ENCODE measurements around the gene NFATC4.

NFATC4 gene

DNA sequence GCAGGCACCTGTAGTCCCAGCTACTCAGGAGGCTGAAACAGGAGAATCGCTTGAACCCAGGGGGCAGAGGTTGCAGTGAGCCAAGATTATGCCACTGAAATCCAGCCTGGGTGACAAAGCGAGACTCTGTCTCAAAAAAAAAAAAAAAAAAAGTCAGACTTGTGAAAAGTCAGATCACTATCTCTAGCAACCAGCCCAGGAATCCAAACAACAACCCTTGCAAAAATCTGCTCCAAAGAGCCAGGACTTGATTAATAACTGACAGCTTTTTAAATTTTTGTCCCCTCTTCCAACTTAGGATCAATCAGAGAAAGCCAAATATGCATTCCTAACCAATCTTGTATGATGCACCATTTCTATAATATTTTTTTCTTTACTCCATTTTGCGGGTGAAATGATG is 7.7 kb upstream of the NFATC4 start:
- Histone ChIP-seq H3K27me3 (ENCODE audit: low read depth, low read length) (no peaks in the 10 kb centered on the region), H3K4me1 (ENCODE audit: control insufficient read depth in 1 of 2, insufficient read depth in 2 of 2, low read length in 2 of 2) (peaks cover 3 to 5% of the 10 kb centered on the region in 2 donors), H3K4me3 (ENCODE audit: low read depth in 1 of 2, low read length in 2 of 2) (no peak overlapping the region), H3K36me3 (ENCODE audit: control insufficient read depth in 1 of 2, insufficient read depth in 2 of 2, low read length in 2 of 2) (no peaks in the 10 kb centered on the region), H3K9me3 (ENCODE audit: control insufficient read depth in 1 of 2, low read length in 2 of 2) (no peaks in the 10 kb centered on the region), H3K27ac (ENCODE audit: low read length) (no peak overlapping the region)

DNA sequence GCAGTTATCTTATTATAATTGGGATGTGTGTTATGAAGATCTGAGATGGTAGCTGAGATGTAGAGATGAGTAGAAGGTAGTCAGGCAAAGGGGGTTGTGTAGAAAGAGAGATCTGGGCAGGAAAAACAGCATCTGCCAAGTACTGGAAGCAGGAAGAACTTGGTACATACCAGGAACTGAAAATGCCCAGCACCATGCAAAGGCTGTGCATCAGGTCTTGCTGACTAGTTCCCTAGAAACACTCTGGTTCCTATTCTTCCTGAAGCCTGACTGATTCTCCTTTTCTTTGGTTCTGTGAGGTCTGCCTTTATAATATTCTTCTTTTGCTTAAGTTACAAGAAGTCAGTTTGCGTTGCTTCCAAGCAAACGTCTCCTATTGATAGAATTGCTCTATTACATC is 6.7 kb upstream of the NFATC4 start:
- Histone ChIP-seq H3K4me1 (ENCODE audit: control insufficient read depth in 1 of 2, insufficient read depth in 2 of 2, low read length in 2 of 2) (peaks cover 7 to 8% of the 10 kb centered on the region in 2 donors), H3K27me3 (ENCODE audit: low read depth, low read length) (no peaks in the 10 kb centered on the region), H3K4me3 (ENCODE audit: low read depth in 1 of 2, low read length in 2 of 2) (no peak overlapping the region), H3K36me3 (ENCODE audit: control insufficient read depth in 1 of 2, insufficient read depth in 2 of 2, low read length in 2 of 2) (no peaks in the 10 kb centered on the region), H3K27ac (ENCODE audit: low read length) (no peak overlapping the region), H3K9me3 (ENCODE audit: control insufficient read depth in 1 of 2, low read length in 2 of 2) (no peaks in the 10 kb centered on the region)

DNA sequence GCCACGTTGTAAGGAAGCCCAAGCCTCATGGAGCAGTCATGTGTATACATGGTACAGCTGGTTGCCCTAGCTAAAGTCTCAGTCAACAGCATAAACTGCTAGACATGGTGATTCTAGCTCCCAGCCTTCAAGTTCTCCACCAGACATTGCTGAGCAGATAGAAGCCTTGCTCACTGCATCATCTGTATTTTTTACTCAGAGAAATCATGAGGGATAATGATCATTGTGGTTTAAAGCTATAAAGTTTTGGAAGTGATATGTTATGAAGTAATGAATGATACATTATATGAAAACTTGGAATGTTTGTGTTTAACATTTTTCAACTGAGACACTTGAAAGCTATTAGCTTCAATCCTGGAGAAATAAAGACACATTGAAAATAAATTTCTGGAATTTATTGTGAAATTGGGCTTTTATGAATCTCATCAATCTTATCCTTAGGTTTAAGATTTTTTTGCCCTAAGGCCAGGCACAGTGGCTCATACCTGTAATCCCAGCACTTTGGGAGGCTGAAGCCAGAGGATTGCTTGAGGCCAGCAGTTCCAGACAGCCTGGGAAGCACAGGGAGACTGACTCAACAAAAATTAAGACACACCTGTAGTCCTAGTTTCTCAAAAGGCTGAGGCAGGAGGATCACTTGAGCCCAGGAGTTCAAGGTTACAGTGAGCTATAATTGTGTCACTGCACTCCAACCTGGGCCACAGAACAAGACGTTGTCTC is 5.6 kb upstream of the NFATC4 start:
- H3K27me3 ChIP-seq (ENCODE audit: low read depth, low read length) = no peaks in the 10 kb centered on the region
- H3K4me1 ChIP-seq (ENCODE audit: control insufficient read depth in 1 of 2, insufficient read depth in 2 of 2, low read length in 2 of 2) = peaks cover 7 to 8% of the 10 kb centered on the region in 2 donors
- no peaks in the 10 kb centered on the region for H3K9me3 ChIP-seq (ENCODE audit: control insufficient read depth in 1 of 2, low read length in 2 of 2)

DNA sequence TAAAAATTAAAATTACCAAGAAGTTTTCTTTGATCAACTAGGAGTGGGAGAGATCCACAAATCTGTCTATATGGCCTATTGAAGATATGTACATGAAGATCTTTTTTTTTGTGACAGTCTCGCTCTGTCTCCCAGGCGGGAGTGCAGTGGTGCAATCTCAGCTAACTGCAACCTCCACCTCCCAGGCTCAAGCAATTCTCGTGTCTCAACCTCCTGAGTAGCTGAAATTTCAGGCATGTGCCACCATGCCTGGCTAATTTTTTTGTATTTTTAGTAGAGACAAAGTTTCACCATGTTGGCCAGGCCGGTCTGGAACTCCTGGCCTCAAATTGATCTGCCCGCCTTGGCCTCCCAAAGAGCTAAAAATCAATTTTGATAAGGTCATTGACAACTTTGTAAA is 4.6 kb upstream of the NFATC4 start:
- Histone ChIP-seq H3K9me3 (ENCODE audit: control insufficient read depth in 1 of 2, low read length in 2 of 2) (no peaks in the 10 kb centered on the region), H3K27me3 (ENCODE audit: low read depth, low read length) (no peaks in the 10 kb centered on the region), H3K36me3 (ENCODE audit: control insufficient read depth in 1 of 2, insufficient read depth in 2 of 2, low read length in 2 of 2) (no peaks in the 10 kb centered on the region), H3K4me3 (ENCODE audit: low read depth in 1 of 2, low read length in 2 of 2) (no peak overlapping the region), H3K27ac (ENCODE audit: low read length) (no peak overlapping the region), H3K4me1 (ENCODE audit: control insufficient read depth in 1 of 2, insufficient read depth in 2 of 2, low read length in 2 of 2) (peaks cover 7 to 8% of the 10 kb centered on the region in 2 donors)

More for the DNA sequence above, 5.6 kb upstream of the NFATC4 start:
- Histone ChIP-seq H3K36me3 (ENCODE audit: control insufficient read depth in 1 of 2, insufficient read depth in 2 of 2, low read length in 2 of 2) (no peaks in the 10 kb centered on the region), H3K4me3 (ENCODE audit: low read depth in 1 of 2, low read length in 2 of 2) (no peak overlapping the region), H3K27ac (ENCODE audit: low read length) (no peak overlapping the region)

DNA sequence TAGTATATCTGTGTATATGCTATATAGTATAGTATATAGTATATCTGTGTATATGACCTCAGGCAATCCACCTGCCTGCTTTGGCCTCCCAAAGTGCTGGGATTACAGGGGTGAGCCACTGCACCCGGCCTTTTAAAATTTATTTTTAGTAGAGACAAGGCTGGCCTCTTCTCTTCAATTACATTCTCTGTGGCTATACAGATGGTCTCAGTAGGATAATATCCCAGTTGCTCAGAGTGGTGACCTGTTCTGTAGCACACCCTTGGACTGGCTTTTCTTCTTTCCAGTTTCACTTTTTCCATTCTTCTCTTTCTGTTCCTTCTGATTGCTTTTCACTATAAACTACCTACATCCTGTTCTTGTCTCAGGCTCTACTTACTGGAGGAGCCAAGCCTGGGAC is 3.1 kb upstream of the NFATC4 start:
- Histone ChIP-seq H3K27me3 (ENCODE audit: low read depth, low read length) (no peaks in the 10 kb centered on the region), H3K4me3 (ENCODE audit: low read depth in 1 of 2, low read length in 2 of 2) (no peak overlapping the region), H3K4me1 (ENCODE audit: control insufficient read depth in 1 of 2, insufficient read depth in 2 of 2, low read length in 2 of 2) (peaks cover 7 to 8% of the 10 kb centered on the region in 2 donors), H3K36me3 (ENCODE audit: control insufficient read depth in 1 of 2, insufficient read depth in 2 of 2, low read length in 2 of 2) (no peaks in the 10 kb centered on the region), H3K27ac (ENCODE audit: low read length) (peak overlapping the region; percentile 95), H3K9me3 (ENCODE audit: control insufficient read depth in 1 of 2, low read length in 2 of 2) (no peaks in the 10 kb centered on the region)

DNA sequence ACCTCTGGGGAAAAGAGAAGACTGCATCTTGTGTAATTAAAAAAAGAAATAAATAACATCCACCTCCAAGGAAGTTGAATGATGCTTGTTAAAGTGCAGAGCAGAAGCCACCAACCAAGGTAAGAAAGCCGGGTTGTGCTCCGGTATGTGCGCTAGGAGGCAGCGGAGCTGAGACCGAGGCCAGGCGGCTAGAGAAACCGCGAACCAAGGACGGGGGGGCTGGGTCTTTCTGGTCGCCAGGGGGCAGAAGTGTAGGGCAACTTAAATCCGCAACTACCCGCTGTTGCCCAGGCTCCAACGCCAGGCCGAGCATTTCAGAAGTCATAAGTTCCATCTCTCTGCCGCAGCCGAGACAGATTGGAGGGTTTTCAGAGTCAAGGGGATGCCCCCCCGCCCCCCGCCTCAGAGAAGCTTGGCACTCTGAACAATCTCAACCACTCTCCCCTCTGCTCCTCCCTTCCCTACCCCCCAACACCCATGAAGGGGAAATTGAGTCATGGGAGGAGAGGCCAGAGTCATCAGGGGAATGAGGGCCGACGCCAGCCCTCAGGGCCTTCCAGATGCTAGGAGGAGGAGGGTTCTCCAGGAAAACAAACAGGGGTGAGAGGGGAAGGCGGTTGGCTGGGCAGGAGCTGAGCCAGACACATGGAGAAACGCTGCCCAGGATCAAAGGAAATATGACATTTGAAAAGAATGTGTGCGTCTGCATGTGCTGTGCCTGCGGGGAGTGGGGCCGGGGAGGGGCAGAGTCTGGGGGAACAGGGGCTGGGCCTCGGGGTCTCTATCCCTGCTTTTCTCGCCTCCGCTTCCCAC is 2.2 kb upstream of the NFATC4 start:
- no peaks in the 10 kb centered on the region for H3K9me3 ChIP-seq (ENCODE audit: control insufficient read depth in 1 of 2, low read length in 2 of 2)
- peak overlapping the region; percentile 71 to 79 for H3K4me3 ChIP-seq (ENCODE audit: low read depth in 1 of 2, low read length in 2 of 2)
- H3K27me3 ChIP-seq (ENCODE audit: low read depth, low read length) = no peaks in the 10 kb centered on the region
- H3K4me1 ChIP-seq (ENCODE audit: control insufficient read depth in 1 of 2, insufficient read depth in 2 of 2, low read length in 2 of 2) = peaks cover 7 to 14% of the 10 kb centered on the region in 2 donors
- H3K27ac ChIP-seq (ENCODE audit: low read length) = peak overlapping the region; percentile 95
- H3K36me3 ChIP-seq (ENCODE audit: control insufficient read depth in 1 of 2, insufficient read depth in 2 of 2, low read length in 2 of 2) = no peaks in the 10 kb centered on the region

DNA sequence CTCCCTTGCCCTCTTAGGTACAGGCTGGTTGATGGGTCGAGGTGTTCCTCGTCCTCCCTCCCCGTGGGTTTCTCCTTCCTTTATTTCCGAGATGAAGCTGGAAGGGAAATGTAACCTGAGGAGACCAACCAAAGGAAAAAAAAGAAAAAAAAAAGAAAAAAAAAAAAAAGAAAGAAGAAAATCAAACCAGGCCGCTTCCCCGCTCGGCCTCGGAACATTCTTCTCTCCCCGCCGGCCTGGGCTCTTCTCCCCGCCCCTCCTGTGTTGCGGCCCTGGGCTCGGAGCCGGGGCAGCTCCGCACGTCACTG is 1.6 kb upstream of the NFATC4 start:
- Histone ChIP-seq H3K27me3 (ENCODE audit: low read depth, low read length) (no peaks in the 10 kb centered on the region), H3K36me3 (ENCODE audit: control insufficient read depth in 1 of 2, insufficient read depth in 2 of 2, low read length in 2 of 2) (peaks cover 0 to 4% of the 10 kb centered on the region in 2 donors), H3K9me3 (ENCODE audit: control insufficient read depth in 1 of 2, low read length in 2 of 2) (no peaks in the 10 kb centered on the region), H3K4me3 (ENCODE audit: low read depth in 1 of 2, low read length in 2 of 2) (peak overlapping the region; percentile 71 to 79), H3K27ac (ENCODE audit: low read length) (peak overlapping the region; percentile 95), H3K4me1 (ENCODE audit: control insufficient read depth in 1 of 2, insufficient read depth in 2 of 2, low read length in 2 of 2) (peaks cover 7 to 16% of the 10 kb centered on the region in 2 donors)

DNA sequence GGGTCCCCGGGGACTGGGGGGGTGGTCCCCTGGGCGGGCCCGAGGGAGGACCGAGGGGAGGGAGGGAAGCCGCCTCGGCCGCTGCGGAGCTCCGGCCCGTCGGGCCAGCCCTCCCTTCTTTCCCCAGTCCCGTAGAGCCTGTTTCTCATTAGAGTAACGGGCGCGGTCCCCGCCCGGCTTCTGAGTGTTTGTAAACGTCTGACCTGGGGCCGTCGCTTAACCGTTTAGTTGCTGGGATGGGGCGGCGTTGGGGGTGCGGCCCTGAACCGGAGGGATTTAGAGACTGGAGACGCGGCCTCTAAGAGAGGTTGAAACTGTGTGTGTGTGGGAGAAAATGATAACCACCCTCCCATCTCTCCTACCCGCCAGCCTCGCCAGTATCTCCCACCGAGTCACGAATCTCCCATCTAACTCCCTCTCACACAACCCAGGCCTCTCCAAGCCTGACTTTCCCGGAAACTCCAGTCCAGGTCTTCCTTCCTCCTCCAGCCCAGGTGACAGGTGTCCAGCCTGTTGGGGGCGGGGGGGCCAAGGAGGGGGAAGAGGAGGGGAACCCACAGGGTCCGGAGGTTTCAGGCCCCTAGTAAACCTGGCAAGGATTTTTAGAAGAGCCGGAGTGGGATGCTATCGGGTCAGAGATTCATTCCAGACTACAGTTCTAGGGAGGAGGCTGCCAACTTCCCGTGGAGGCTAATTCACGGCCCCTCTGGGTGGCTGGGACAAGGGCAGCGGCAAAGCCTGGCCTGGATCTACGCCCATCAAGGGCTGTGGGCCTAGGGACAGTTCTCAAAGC is 1.1 kb upstream of the NFATC4 start:
- Histone ChIP-seq H3K27ac (ENCODE audit: low read length) (peak overlapping the region; percentile 95), H3K4me3 (ENCODE audit: low read depth in 1 of 2, low read length in 2 of 2) (peak overlapping the region; percentile 71 to 79), H3K36me3 (ENCODE audit: control insufficient read depth in 1 of 2, insufficient read depth in 2 of 2, low read length in 2 of 2) (peaks cover 0 to 7% of the 10 kb centered on the region in 2 donors), H3K9me3 (ENCODE audit: control insufficient read depth in 1 of 2, low read length in 2 of 2) (no peaks in the 10 kb centered on the region), H3K4me1 (ENCODE audit: control insufficient read depth in 1 of 2, insufficient read depth in 2 of 2, low read length in 2 of 2) (peaks cover 7 to 18% of the 10 kb centered on the region in 2 donors), H3K27me3 (ENCODE audit: low read depth, low read length) (no peaks in the 10 kb centered on the region)

DNA sequence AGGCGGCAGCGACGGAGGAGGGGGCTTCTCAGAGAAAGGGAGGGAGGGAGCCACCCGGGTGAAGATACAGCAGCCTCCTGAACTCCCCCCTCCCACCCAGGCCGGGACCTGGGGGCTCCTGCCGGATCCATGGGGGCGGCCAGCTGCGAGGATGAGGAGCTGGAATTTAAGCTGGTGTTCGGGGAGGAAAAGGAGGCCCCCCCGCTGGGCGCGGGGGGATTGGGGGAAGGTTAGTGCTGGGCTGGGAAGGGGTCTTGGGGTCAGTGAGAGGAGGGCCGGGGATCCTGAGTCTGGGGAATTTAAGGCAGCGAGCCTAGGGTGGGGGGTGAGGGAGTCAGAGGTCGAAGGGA is 203 bp downstream of the NFATC4 start:
- Histone ChIP-seq H3K4me1 (ENCODE audit: control insufficient read depth in 1 of 2, insufficient read depth in 2 of 2, low read length in 2 of 2) (peaks cover 7 to 25% of the 10 kb centered on the region in 2 donors), H3K36me3 (ENCODE audit: control insufficient read depth in 1 of 2, insufficient read depth in 2 of 2, low read length in 2 of 2) (peaks cover 0 to 19% of the 10 kb centered on the region in 2 donors), H3K27me3 (ENCODE audit: low read depth, low read length) (no peaks in the 10 kb centered on the region), H3K4me3 (ENCODE audit: low read depth in 1 of 2, low read length in 2 of 2) (peak overlapping the region; percentile 64 to 79), H3K27ac (ENCODE audit: low read length) (peak overlapping the region; percentile 82), H3K9me3 (ENCODE audit: control insufficient read depth in 1 of 2, low read length in 2 of 2) (no peaks in the 10 kb centered on the region)

DNA sequence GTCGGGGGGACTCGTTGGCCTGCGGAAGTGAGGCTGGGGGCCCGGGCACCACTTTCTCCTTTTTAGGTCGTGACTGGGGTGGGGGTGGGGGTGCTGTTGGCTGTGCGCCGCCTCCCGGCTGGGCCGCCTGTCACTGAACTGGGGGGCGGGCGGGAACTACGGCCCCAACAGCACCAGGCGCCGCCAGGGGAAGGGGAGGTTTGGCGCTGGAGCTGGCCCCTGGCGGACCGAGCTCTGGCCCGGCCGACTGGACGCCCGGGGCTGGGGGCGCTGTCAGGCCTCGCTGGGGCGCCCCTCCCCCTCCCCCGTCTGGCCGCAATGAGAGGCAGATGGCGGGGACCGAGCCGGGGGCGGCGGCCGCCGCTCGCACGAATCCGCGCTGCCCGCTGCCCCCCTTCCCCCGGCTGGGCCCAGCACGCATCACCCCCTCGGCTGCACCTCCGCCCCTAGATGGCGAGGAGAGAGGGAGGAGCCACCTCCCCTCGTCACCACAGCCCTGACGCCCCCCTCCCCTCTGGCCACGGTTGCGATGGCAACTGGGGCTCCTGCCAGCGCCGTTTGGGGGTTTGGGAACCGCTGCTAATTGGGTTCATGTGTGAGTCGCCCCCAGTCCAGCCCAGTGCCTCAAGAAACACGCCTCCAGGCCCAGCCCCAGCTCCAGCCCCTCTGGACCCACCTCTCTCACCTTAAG is 723 bp downstream of the NFATC4 start:
- peaks cover 7 to 25% of the 10 kb centered on the region in 2 donors for H3K4me1 ChIP-seq (ENCODE audit: control insufficient read depth in 1 of 2, insufficient read depth in 2 of 2, low read length in 2 of 2)
- H3K27ac ChIP-seq (ENCODE audit: low read length) = peak overlapping the region; percentile 82
- H3K4me3 ChIP-seq (ENCODE audit: low read depth in 1 of 2, low read length in 2 of 2) = peak overlapping the region; percentile 64 to 79
- peaks cover 0 to 22% of the 10 kb centered on the region in 2 donors for H3K36me3 ChIP-seq (ENCODE audit: control insufficient read depth in 1 of 2, insufficient read depth in 2 of 2, low read length in 2 of 2)
- no peaks in the 10 kb centered on the region for H3K9me3 ChIP-seq (ENCODE audit: control insufficient read depth in 1 of 2, low read length in 2 of 2)
- H3K27me3 ChIP-seq (ENCODE audit: low read depth, low read length) = no peaks in the 10 kb centered on the region

DNA sequence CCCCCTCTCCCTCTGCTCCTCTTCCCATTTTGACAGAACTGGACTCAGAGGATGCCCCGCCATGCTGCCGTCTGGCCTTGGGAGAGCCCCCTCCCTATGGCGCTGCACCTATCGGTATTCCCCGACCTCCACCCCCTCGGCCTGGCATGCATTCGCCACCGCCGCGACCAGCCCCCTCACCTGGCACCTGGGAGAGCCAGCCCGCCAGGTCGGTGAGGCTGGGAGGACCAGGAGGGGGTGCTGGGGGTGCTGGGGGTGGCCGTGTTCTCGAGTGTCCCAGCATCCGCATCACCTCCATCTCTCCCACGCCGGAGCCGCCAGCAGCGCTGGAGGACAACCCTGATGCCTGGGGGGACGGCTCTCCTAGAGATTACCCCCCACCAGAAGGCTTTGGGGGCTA is 1.5 kb downstream of the NFATC4 start:
- Histone ChIP-seq H3K27ac (ENCODE audit: low read length) (no peak overlapping the region), H3K9me3 (ENCODE audit: control insufficient read depth in 1 of 2, low read length in 2 of 2) (no peaks in the 10 kb centered on the region), H3K27me3 (ENCODE audit: low read depth, low read length) (no peaks in the 10 kb centered on the region), H3K36me3 (ENCODE audit: control insufficient read depth in 1 of 2, insufficient read depth in 2 of 2, low read length in 2 of 2) (peaks cover 2 to 28% of the 10 kb centered on the region in 2 donors), H3K4me3 (ENCODE audit: low read depth in 1 of 2, low read length in 2 of 2) (peak overlapping the region in 1 of 2 donors; percentile 79), H3K4me1 (ENCODE audit: control insufficient read depth in 1 of 2, insufficient read depth in 2 of 2, low read length in 2 of 2) (peaks cover 7 to 25% of the 10 kb centered on the region in 2 donors)
